HepG2 (cell line): Measurements from ENCODE around the gene RASGRP2. TPM values are rescaled to one million over a fixed set of nuclear protein-coding genes. Genes with fewer than 3 reads are reported as not detected.

Experiments used
- ATAC-seq: fragments of 200-7000 bp; cut with Tn5 transposase; 3 replicates; pipeline ENCODE4 v1.9.1; 2020; ENCODE audit warnings: mild to moderate bottlenecking, moderate library complexity
- BruUV-seq: library from RNA; stranded (reverse); fragments of 400-500 nt; replicated peaks from 2 replicates; lab custom pipeline; 2021; lab: Mats Ljungman, UMichigan
- CTCF ChIA-PET: fragments of 300-600 bp; formaldehyde crosslinking; extraction: SDS; loops from one replicate; lab custom pipeline; 2021; ENCODE audit warnings: low total read pairs, inconsistent platforms, low intra/inter-chr PET ratio; lab: Yijun Ruan, JAX
- POLR2A ChIA-PET: fragments of 350-600 bp; sonication (Branson Sonifier 250); formaldehyde crosslinking; loops from one replicate; lab custom pipeline; 2020; ENCODE audit warnings: antibody characterized with exemption, inconsistent platforms; lab: Yijun Ruan, JAX
- DNase-seq: peaks from one replicate; pipeline ENCODE4 v3.0.0-alpha.2; 2015; ENCODE audit warnings: low spot score
- FAIRE-seq: peaks from 3 replicates; lab custom pipeline; 2011; peaks lifted over from hg19 to GRCh38; lab: Jason Lieb, UNC
- H2AFZ ChIP-seq: one replicate; pipeline ENCODE4 v1.6.1; 2011; ENCODE audit warnings: low read length, inconsistent platforms
- H3K27ac ChIP-seq: fragments of 300-600 bp; 3 replicates; pipeline ENCODE4 v1.8.0; 2011; ENCODE audit warnings: mixed run types, mild to moderate bottlenecking, mixed read lengths, low read length, inconsistent platforms; ENCODE audit not compliant: insufficient read depth; ENCODE audit errors: extremely low read length
- H3K27me3 ChIP-seq, 2 experiments: fragments of 200-600 bp in 1 of 2; 2 replicates in 1 of 2; 3 replicates in 1 of 2; pipeline versions ENCODE4 v1.6.0 to v1.8.0; 2011; ENCODE audit warnings: low read length in 2 of 2, mild to moderate bottlenecking in 2 of 2, moderate library complexity in 2 of 2, inconsistent platforms in 1 of 2; ENCODE audit not compliant: insufficient read depth in 2 of 2, control insufficient read depth in 1 of 2
- H3K36me3 ChIP-seq, 2 experiments: fragments of 200-600 bp in 1 of 2; replicated peaks in 1 of 2; 2 replicates in 1 of 2; 3 replicates in 1 of 2; pipeline versions ENCODE4 v1.5.1 to v1.8.0; 2011; ENCODE audit warnings: low read length in 2 of 2, inconsistent platforms in 1 of 2; ENCODE audit not compliant: insufficient read depth in 2 of 2, control insufficient read depth in 1 of 2
- H3K4me1 ChIP-seq: 2 replicates; pipeline ENCODE4 v1.5.1; 2012; ENCODE audit warnings: low read length, inconsistent platforms; ENCODE audit not compliant: insufficient read depth
- H3K4me2 ChIP-seq: 2 replicates; pipeline ENCODE4 v1.6.0; 2011; ENCODE audit warnings: low read depth, low read length, inconsistent platforms
- H3K4me3 ChIP-seq, 3 experiments: fragments of 200-600 bp in 1 of 3; sonication (generic), shearing (Covaris generic) in 1 of 3; replicated peaks in 1 of 3; 2 replicates each; pipeline ENCODE4 v1.5.1; 2011 to 2016; ENCODE audit warnings: low read length in 3 of 3, inconsistent platforms in 2 of 3, low read depth in 2 of 3, mild to moderate bottlenecking in 2 of 3, control low read depth in 1 of 3, mixed read lengths in 1 of 3; ENCODE audit not compliant: insufficient read depth in 1 of 3
- H3K79me2 ChIP-seq: one replicate; pipeline ENCODE4 v1.6.1; 2011; ENCODE audit warnings: low read length, inconsistent platforms; ENCODE audit not compliant: insufficient read depth
- H3K9ac ChIP-seq: 2 replicates; pipeline ENCODE4 v1.6.0; 2011; ENCODE audit warnings: mild to moderate bottlenecking, low read depth, low read length, inconsistent platforms; ENCODE audit not compliant: insufficient read depth
- H3K9me3 ChIP-seq: 2 replicates; pipeline ENCODE4 v1.5.1; 2012; ENCODE audit warnings: mild to moderate bottlenecking, low read length
- H4K20me1 ChIP-seq: 2 replicates; pipeline ENCODE4 v1.6.0; 2011; ENCODE audit warnings: inconsistent platforms, mild to moderate bottlenecking, low read length, moderate library complexity; ENCODE audit not compliant: insufficient read depth
- AGO2 ChIP-seq: fragments of 200-400 bp; formaldehyde crosslinking; optimal IDR thresholded peaks from 2 replicates; pipeline ENCODE3; 2017; ENCODE audit warnings: mild to moderate bottlenecking, low read depth, low read length, moderate library complexity
- CENPT ChIP-seq: sonication (generic); formaldehyde crosslinking; IDR thresholded peaks from 2 replicates; pipeline ENCODE4 v1.8.0; 2022; ENCODE audit warnings: low read depth, mild to moderate bottlenecking, moderate library complexity, missing genetic modification reagents
- POLR2AphosphoS2 ChIP-seq: IDR thresholded peaks from 2 replicates; pipeline ENCODE4 v1.6.1; 2011; ENCODE audit warnings: low read depth, low read length, improper control_type of control experiment
- SOX13 ChIP-seq, 3 experiments: fragments of 450-650 bp in 1 of 3; sonication (generic) in 1 of 3; formaldehyde crosslinking in 1 of 3; IDR thresholded peaks in 2 of 3; conservative IDR thresholded peaks in 1 of 3; 2 replicates each; pipeline versions ENCODE4 v1.5.0 to v1.6.1; 2016 to 2020; ENCODE audit warnings: antibody characterized with exemption in 1 of 3, mild to moderate bottlenecking in 1 of 3, missing compliant biosample characterization in 1 of 3, missing genetic modification reagents in 1 of 3, moderate library complexity in 1 of 3
- ZNF333 ChIP-seq: sonication (generic); formaldehyde crosslinking; IDR thresholded peaks from 2 replicates; pipeline ENCODE4 v1.4.0; 2020; ENCODE audit warnings: mild to moderate bottlenecking, missing genetic modification reagents, borderline replicate concordance
- WGBS: methylation state at CpG from one replicate; pipeline ENCODE4 v1.1.6; 2017; ENCODE audit warnings: low lambda C conversion rate; 5-methylcytosine and 5-hydroxymethylcytosine counted together
- in situ Hi-C: cut with HindIII; loops from 2 replicates; pipeline ENCODE4 v1.10.0; 2017; ENCODE audit warnings: low pct_unique_long_range_greater_than_20kb; ENCODE audit not compliant: extremely low pct_ligation_motif_present
- intact Hi-C: fragments of 100-400 bp; cut with micrococcal nuclease; formaldehyde crosslinking; loops from one replicate; pipeline ENCODE4 v1.10.0; 2022; ENCODE audit not compliant: unreplicated experiment
- polyA plus RNA-seq, 8 experiments: library from polyadenylated mRNA; depleted of rRNA in 3 of 8; stranded (reverse) in 7 of 8; unstranded in 1 of 8; fragments of >200 nt; fragmentation: Illumina TruSeq in 4 of 8; extraction: Trizol in 4 of 8; gene quantifications; 2 replicates each; pipeline versions ENCODE4 v1.2.1 to v1.2.3, GENCODE V29; 2011 to 2016; ENCODE audit warnings: low read depth in 4 of 8, missing spikeins in 1 of 8, mixed read lengths in 1 of 8; ENCODE audit not compliant: insufficient read depth in 1 of 8
- total RNA-seq, 5 experiments: library from RNA; depleted of rRNA; stranded (reverse); fragments of >200 nt; fragmentation: Illumina TruSeq; extraction: Trizol; gene quantifications; 2 replicates each; pipeline ENCODE4 v1.2.3, GENCODE V29; 2016; ENCODE audit warnings: low read depth in 1 of 5
- TF ChIP-seq, protein P1 (sequence below): sonication (generic); formaldehyde crosslinking; IDR thresholded peaks from 2 replicates; pipeline ENCODE4 v1.5.0; 2020; ENCODE audit warnings: mild to moderate bottlenecking, missing genetic modification reagents, borderline replicate concordance
- TF ChIP-seq, protein P2 (sequence below): sonication (generic); formaldehyde crosslinking; IDR thresholded peaks from 2 replicates; pipeline ENCODE4 v1.5.1; 2020; ENCODE audit warnings: mild to moderate bottlenecking, missing genetic modification reagents
- TF ChIP-seq, protein P3 (sequence below): sonication (generic); formaldehyde crosslinking; IDR thresholded peaks from 2 replicates; pipeline ENCODE4 v1.4.0; 2020; ENCODE audit warnings: missing genetic modification reagents, mild to moderate bottlenecking, borderline replicate concordance

The RASGRP2 gene
- total and polyA plus RNA-seq, 2 of the 13 experiments (the other 11 are each of a cell fraction or from before 2014, with no cell fraction given) = 0.61 TPM; not detected in 1

DNA sequence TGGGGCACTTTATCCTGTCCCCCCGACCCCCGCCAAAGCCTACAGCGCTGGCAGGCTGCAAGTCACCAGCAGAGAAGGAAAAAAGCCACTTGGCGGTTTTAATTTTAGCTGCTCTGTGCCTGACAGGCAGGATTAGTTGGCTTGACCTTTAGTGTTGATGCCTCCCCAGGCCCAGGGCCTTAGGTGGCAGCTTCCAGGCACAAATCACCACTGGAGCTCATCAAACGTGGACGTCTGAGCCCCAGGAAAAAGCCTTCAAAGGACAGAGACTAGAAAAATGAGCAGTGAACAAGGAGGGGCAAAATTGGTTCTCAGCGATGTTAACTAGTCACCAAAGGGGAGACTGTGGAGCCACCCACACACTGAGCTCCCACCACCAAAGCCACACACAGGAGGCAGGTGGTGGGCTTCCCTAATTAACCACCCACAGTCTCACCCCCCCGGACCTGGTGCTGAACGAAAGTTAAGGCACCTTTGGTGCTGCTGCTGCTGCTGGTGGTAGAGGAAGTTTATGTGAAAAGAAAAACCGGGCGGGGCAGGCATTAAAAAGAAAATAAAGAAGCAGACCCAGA is 20.2 kb upstream of the RASGRP2 start:
- Histone ChIP-seq H3K4me2 (no peak overlapping the region), H2AFZ (no peak overlapping the region), H3K27me3 (no peaks in the 10 kb centered on the region), H3K9me3 (no peaks in the 10 kb centered on the region), H3K4me3 (no peak overlapping the region), H3K4me1 (peaks cover 18% of the 10 kb centered on the region), H3K27ac (no peak overlapping the region), H3K36me3 (peaks cover 36 to 57% of the 10 kb centered on the region in 2 experiments), H3K79me2 (peaks cover 4% of the 10 kb centered on the region), H4K20me1 (peaks cover 61% of the 10 kb centered on the region), H3K9ac (no peak overlapping the region)
- no peak for ATAC-seq
- FAIRE-seq = no peak
- DNase-seq = no peak
- CTCF ChIA-PET = no interaction called here
- in situ Hi-C loops = no loop called here
- TF ChIP-seq ZNF333 (CRISPR knock-in tag) = no peak
- TF ChIP-seq SOX13 (IDR thresholded peaks at IDR 0.05) = no peak
- TF ChIP-seq SOX13 (CRISPR knock-in tag; conservative IDR thresholded peaks at IDR 0.05 in 1 of 2, IDR thresholded peaks at IDR 0.05 in 1 of 2) = no peak
- no peak for TF ChIP-seq CENPT (CRISPR knock-in tag)
- TF ChIP-seq POLR2AphosphoS2 = peak; percentile 30; the same call in 1 of the 2 replicates
- peak; percentile 52 for TF ChIP-seq AGO2
- TF ChIP-seq, protein P1, sequence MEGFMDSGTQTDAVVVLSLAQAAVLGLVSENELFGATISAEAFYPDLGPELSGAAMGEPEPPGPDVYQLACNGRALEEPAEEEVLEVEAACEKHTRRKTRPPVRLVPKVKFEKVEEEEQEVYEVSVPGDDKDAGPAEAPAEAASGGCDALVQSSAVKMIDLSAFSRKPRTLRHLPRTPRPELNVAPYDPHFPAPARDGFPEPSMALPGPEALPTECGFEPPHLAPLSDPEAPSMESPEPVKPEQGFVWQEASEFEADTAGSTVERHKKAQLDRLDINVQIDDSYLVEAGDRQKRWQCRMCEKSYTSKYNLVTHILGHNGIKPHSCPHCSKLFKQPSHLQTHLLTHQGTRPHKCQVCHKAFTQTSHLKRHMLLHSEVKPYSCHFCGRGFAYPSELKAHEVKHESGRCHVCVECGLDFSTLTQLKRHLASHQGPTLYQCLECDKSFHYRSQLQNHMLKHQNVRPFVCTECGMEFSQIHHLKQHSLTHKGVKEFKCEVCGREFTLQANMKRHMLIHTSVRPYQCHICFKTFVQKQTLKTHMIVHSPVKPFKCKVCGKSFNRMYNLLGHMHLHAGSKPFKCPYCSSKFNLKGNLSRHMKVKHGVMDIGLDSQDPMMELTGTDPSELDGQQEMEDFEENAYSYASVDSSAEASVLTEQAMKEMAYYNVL (CRISPR knock-in tag) = no peak
- TF ChIP-seq, protein P2, sequence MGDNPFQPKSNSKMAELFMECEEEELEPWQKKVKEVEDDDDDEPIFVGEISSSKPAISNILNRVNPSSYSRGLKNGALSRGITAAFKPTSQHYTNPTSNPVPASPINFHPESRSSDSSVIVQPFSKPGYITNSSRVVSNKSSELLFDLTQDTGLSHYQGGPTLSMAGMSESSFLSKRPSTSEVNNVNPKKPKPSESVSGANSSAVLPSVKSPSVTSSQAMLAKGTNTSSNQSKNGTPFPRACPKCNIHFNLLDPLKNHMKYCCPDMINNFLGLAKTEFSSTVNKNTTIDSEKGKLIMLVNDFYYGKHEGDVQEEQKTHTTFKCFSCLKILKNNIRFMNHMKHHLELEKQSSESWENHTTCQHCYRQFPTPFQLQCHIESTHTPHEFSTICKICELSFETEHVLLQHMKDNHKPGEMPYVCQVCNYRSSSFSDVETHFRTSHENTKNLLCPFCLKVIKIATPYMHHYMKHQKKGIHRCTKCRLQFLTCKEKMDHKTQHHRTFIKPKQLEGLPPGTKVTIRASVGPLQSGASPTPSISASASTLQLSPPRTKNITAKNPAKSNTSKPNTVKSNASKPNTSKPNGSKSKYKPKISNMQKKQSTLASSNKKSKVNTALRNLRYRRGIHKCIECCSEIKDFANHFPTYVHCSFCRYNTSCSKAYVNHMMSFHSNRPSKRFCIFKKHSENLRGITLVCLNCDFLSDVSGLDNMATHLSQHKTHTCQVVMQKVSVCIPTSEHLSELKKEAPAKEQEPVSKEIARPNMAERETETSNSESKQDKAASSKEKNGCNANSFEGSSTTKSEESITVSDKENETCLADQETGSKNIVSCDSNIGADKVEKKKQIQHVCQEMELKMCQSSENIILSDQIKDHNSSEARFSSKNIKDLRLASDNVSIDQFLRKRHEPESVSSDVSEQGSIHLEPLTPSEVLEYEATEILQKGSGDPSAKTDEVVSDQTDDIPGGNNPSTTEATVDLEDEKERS (CRISPR knock-in tag) = no peak
- TF ChIP-seq, protein P3, sequence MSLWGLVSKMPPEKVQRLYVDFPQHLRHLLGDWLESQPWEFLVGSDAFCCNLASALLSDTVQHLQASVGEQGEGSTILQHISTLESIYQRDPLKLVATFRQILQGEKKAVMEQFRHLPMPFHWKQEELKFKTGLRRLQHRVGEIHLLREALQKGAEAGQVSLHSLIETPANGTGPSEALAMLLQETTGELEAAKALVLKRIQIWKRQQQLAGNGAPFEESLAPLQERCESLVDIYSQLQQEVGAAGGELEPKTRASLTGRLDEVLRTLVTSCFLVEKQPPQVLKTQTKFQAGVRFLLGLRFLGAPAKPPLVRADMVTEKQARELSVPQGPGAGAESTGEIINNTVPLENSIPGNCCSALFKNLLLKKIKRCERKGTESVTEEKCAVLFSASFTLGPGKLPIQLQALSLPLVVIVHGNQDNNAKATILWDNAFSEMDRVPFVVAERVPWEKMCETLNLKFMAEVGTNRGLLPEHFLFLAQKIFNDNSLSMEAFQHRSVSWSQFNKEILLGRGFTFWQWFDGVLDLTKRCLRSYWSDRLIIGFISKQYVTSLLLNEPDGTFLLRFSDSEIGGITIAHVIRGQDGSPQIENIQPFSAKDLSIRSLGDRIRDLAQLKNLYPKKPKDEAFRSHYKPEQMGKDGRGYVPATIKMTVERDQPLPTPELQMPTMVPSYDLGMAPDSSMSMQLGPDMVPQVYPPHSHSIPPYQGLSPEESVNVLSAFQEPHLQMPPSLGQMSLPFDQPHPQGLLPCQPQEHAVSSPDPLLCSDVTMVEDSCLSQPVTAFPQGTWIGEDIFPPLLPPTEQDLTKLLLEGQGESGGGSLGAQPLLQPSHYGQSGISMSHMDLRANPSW (CRISPR knock-in tag) = no peak
- WGBS = 97% methylated on average over 8 of the region's 11 CpGs
- no TSS peak for BruUV-seq
- intact Hi-C loops = no loop called here
- POLR2A ChIA-PET = interaction anchor here (1.1 to 3.8 kb wide), 2 partner anchors 12 to 14 kb away, joined by 3 to 23 read pairs; partner anchors contain the start of gene SF1
